GM18519 (cell line): ENCODE results near the gene WRNIP1.
"Not testable (repeated sequence)": the region's sequence is repeated elsewhere in the genome, so short reads cannot be mapped to it uniquely, and the experiment has no call there.

ENCODE experiments used
- ATAC-seq: cut with Tn5 transposase; IDR thresholded peaks from one replicate; pipeline ENCODE4 v1.9.1; 2021; ENCODE audit warnings: mild to moderate bottlenecking, moderate library complexity; ENCODE audit not compliant: unreplicated experiment, low FRiP score

Gene WRNIP1

DNA sequence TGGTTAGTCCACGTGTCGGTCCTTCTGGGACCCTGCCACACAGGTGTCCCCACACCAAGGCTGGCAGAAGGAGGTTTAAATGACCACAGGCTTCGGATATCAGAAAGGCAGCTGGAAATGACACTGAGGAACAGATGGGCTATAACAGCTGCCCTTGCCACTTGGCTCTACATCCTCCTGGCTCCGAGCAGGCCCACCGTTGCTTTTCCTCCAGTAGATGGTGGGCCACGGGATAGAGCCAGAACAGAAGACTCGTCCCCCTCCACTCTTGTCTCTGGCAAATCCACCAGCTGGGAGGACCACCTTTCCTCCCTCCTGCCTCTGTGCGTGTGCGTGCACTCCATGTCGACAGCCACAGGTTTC lies 17.6 kb downstream of the WRNIP1 start:
- ATAC-seq = no peak

GRCh38 chr6:2783188-2783963 lies 18.2 kb downstream of the WRNIP1 start:
- ATAC-seq = no peak

GRCh38 chr6:2784061-2784460 lies 18.9 kb downstream of the WRNIP1 start:
- no peak for ATAC-seq

DNA sequence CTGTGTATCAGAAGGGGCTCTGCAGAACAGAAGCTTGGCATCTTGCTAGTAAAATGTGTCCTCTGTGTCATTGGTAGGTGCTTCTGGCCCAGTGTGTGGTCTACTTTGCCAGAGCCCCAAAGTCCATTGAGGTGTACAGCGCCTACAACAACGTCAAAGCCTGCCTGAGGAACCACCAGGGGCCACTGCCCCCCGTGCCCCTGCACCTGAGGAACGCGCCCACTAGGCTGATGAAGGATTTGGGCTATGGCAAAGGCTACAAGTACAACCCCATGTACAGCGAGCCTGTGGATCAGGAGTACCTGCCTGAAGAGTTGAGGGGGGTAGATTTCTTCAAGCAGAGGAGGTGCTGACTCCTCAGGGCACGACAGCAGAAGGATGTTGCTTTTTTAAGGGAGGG lies 19.7 kb downstream of the WRNIP1 start:
- no peak for ATAC-seq

GRCh38 chr6:2786269-2786668 lies 21.1 kb downstream of the WRNIP1 start:
- ATAC-seq = no peak

DNA sequence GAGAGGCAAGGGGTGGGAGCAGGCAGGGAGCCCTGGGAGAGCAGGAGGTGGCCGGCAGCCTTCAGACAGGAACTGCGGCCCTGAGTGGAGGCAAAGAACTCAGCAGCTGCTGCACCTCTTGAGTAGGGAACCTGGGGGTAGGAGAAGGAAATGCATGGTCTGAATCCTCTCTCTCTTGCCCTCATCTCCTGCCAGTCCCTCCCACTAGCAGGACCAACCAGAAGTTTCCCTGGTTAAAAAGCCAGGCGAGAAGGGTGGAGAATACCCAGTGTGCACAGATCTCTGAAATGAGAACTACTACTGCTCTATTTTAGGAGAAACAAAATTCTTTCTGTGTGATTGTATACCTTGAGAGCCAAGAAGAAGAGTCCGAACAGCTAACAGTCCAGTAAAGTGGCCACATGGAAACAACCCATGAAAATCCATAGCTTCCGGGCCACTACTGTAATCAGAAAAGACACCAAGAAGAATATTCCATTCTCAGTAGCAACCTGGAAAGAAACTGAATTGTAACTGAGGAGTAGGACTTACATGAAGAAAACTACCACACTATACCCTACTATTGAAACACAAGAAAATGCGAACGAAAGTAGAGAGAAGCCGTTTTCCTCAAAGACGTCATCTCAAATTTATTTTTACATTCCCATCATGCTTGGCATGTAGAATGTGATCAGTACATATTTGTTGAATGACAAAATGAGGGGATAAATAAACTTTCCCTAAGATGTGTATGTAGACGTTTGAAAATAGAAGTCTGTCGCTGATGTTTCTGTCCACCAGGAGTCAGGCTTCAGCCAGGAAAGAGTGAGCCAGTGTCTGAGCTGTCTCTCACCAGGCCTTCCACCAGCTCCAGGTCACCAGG lies 25.6 kb downstream of the WRNIP1 start:
- ATAC-seq = no peak

- ATAC-seq = no peak
These were observed 26.3 kb downstream of the WRNIP1 start for GRCh38 chr6:2791450-2791974.

DNA sequence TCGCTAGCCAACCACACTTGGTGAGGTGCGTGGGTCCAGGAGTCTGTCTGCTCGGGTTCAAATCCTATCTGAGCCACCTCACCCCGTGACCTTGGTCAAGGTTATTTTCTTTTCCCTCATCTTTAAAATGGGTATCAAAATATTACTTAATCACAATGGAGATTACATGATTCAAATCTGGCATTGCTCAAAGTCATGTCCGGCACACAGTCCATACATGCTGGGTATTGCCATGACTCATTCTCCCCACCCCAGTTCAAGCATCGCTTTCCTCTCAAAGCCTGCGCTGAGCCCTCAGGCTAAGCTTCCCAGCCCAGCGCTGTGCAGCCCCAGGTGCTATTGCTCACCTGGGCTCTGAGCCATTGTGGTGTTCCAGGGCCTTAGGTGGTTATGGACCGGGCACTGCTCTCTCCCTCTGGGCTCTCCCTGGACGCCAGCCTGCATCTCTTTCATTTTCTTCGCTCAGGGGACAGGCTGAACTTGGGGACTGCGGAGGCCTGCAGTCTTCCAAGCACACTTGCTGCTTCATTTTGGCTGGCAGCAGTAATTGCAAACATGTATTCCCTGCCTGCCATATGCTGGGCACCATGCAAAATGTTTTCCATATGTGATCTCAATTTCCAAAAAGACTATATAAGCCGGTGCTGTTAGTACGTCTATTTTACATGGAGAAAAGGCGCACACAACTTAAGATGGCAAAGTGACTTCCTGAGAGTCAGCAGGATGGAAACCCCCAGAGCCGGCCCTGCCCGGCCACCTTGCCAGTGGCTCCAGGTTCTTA lies 27.3 kb downstream of the WRNIP1 start:
- ATAC-seq = no peak

- ATAC-seq = no peak
These were observed 28.4 kb downstream of the WRNIP1 start for GRCh38 chr6:2793534-2794151.

- no peak for ATAC-seq
These were observed 29.1 kb downstream of the WRNIP1 start for GRCh38 chr6:2794171-2794730.

DNA sequence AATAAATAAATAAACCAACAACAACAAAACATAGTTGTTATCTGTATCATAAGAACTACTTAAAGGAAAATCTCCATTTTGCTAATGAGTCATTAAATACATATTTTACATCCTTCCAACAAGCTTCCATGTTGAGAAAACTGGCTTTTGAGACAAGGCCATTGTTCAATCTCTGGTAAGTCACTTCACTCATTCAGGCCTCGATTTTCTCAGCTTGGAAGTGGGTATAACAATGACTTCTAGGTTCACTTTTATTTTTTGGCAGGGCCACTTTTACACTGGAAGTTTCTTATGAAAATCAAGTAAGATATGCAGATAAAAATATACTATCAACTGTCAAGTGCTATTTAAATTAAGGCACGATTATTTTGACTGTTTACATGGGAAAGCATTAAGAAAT lies 30.0 kb downstream of the WRNIP1 start:
- ATAC-seq = no peak

DNA sequence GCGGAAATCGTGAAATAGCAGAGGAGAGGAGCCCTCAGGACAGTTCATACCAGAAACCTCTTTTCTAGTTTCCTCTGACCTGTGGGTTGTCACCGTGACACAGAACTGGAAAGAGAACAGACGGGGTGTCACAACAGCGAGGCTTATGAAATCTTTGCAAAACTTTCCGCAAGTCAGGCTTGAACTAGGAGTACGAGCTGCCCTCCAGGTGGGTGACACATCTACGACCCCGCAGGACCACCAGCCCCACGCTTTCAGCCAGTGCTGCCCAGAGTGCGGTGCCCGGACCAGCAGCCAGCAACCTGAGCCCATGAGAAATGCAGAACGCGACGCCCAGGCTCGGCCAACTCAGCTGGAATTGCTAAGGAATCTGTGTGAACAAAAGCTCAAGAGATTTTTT lies 30.8 kb downstream of the WRNIP1 start:
- no peak for ATAC-seq

DNA sequence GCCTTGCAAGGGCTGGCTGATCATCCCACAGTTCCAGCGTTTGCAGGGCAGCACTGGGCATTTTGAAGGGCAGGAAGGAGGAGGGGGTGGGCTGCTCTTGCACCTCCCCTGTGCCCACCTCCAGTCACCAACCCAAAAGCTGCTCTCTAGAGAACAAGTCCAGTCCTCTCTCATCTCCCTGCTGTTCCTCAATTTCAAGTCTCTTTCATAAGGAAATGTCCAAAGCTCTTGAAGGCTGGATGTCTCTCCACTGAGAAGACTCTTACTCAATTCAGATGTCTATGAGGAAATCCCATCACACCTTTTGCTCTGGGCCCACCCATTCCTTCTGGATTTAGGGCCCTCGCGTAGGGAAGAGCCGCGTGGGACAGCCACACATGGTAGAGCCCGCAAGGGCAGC lies 31.7 kb downstream of the WRNIP1 start:
- ATAC-seq = no peak

GRCh38 chr6:2797564-2798031 lies 32.4 kb downstream of the WRNIP1 start:
- ATAC-seq = no peak

DNA sequence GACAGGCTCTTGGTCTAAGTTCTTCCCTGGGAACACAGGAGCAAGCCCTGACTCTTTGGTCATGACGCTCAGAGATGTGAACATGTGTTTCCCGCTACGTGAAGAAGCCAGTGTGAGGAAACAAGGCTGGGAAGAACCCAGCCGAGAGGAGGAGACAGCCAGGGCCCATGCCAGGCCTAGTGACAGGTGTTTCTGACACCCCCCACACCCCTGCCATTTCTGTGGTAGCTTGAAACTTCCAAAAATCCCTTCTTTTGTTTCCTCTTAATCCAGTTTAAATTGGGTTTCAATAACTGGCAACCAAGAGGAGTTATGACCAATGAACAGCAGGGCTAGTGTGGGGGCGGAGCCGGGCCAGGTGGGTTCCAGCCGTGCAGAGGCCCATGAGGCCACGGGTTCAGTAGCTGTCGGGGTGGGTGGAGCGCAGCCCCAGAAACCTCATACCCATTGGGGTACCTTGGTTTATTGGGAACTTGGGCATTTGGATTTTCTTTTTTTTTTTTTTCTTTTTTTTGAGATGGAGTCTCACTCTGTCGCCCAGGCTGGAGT lies 33.5 kb downstream of the WRNIP1 start:
- no peak for ATAC-seq

- no peak for ATAC-seq
These were observed 34.8 kb downstream of the WRNIP1 start for GRCh38 chr6:2799936-2800527.

- ATAC-seq = no peak
These were observed 35.5 kb downstream of the WRNIP1 start for GRCh38 chr6:2800552-2801316.

- ATAC-seq = not testable (repeated sequence)
These were observed 36.5 kb downstream of the WRNIP1 start for GRCh38 chr6:2801687-2802086.
